Mammary epithelial cell (primary cell): Measurements from ENCODE around the gene GGACT.

Source experiments
- EZH2 ChIP-seq: IDR thresholded peaks from 2 replicates; pipeline ENCODE4 v1.6.1; 2012; ENCODE audit warnings: low read length, inconsistent platforms, borderline replicate concordance
- TF ChIP-seq, protein P1 (sequence below), 2 donors: IDR thresholded peaks in 1 of 2; conservative IDR thresholded peaks in 1 of 2; 2 replicates each; pipeline ENCODE4 v1.5.1; 2011 to 2012; ENCODE audit warnings: inconsistent platforms in 2 of 2, low read length in 2 of 2, mild to moderate bottlenecking in 2 of 2, control low read depth in 1 of 2, low read depth in 1 of 2; ENCODE audit not compliant: insufficient read depth in 1 of 2; ENCODE audit errors: extremely low read depth in 1 of 2

DNA sequence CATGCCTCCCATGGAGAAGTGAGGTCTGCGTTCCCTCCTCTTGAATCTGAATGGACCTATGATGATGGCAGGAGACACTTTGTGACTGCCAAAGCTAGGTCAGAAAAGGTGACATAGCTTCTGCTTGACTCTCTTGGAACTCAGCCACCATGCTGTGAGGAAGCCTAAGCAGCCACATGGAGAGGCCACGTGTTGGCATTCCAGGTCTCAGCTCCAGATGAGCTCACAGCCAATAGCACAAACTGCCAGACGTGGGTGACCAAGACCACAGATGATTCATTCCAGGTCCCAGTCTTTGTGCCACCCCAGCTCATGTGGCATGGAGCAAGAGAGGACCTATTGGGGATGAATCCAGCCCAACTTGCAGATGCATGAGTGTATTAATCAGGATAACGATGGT, 8.7 kb upstream of the GGACT start:
- TF ChIP-seq, protein P1, sequence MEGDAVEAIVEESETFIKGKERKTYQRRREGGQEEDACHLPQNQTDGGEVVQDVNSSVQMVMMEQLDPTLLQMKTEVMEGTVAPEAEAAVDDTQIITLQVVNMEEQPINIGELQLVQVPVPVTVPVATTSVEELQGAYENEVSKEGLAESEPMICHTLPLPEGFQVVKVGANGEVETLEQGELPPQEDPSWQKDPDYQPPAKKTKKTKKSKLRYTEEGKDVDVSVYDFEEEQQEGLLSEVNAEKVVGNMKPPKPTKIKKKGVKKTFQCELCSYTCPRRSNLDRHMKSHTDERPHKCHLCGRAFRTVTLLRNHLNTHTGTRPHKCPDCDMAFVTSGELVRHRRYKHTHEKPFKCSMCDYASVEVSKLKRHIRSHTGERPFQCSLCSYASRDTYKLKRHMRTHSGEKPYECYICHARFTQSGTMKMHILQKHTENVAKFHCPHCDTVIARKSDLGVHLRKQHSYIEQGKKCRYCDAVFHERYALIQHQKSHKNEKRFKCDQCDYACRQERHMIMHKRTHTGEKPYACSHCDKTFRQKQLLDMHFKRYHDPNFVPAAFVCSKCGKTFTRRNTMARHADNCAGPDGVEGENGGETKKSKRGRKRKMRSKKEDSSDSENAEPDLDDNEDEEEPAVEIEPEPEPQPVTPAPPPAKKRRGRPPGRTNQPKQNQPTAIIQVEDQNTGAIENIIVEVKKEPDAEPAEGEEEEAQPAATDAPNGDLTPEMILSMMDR (conservative IDR thresholded peaks at IDR 0.05 in 1 of 2, IDR thresholded peaks at IDR 0.05 in 1 of 2; ENCODE audit: extremely low read depth in 1 of 2, insufficient read depth in 1 of 2, low read depth in 1 of 2, low read length in 2 of 2), result no peak
- no peak for TF ChIP-seq EZH2
